ENCODE measurements around the gene LRP6. TPM values are rescaled to one million over a fixed set of nuclear protein-coding genes. Genes with fewer than 3 reads are reported as not detected.
"Not testable (repeated sequence)": the region's sequence is repeated elsewhere in the genome, so short reads cannot be mapped to it uniquely, and the experiment has no call there.

The LRP6 gene
- total RNA-seq, 1 experiment from 2014 or later: 28.1 TPM

DNA sequence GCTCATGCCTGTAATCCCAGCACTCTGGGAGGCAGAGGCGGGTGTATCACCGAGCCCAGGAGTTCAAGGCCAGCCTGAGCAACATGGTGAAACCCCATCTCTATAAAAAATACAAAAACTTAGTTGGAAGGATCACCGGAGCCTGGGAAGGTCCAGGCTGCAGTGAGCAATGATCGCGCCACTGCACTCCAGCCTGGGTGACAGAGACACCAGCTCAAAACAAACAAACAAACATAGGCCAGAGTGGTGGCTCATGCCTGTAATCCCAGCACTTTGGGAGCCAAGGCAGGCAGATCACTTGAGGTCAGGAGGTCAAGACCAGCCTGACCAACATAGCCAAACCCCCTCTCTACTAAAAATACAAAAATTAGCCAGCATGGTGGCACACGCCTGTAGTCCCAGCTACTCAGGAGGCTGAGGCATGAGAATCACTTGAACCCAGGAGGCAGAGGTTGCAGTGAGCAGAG lies 10.5 kb downstream of the LRP6 start:
- H3K9ac ChIP-seq (ENCODE audit: low read length); BruUV-seq (replicated peaks); H4K20me1 ChIP-seq (ENCODE audit: insufficient read depth); H3K4me2 ChIP-seq (ENCODE audit: low read length); H3K36me3 ChIP-seq (ENCODE audit: control insufficient read depth in 1 of 2, insufficient read depth in 2 of 2, low read length in 2 of 2); H3K9me2 ChIP-seq (ENCODE audit: insufficient read depth); RAD21 ChIA-PET (ENCODE audit: low non-redundant PET in 1 of 2, low total read pairs in 2 of 2, uncharacterized antibody in 2 of 2, unreplicated experiment in 2 of 2); H2AFZ ChIP-seq (ENCODE audit: low read depth, low read length, poor library complexity, severe bottlenecking); H3K4me3 ChIP-seq (replicated peaks in 1 of 2; ENCODE audit: low read depth in 1 of 2, low read length in 2 of 2); intact Hi-C loops (cut with micrococcal nuclease); H3K9me3 ChIP-seq (ENCODE audit: control insufficient read depth in 1 of 2, insufficient read depth in 1 of 2, low read depth in 1 of 2, low read length in 2 of 2); H3K27me3 ChIP-seq (ENCODE audit: insufficient read depth, low read length); H3K27ac ChIP-seq (ENCODE audit: low read depth, low read length); H3K4me1 ChIP-seq (ENCODE audit: control insufficient read depth in 1 of 2, insufficient read depth in 2 of 2, low read length in 2 of 2); CTCF ChIA-PET; POLR2A ChIA-PET; ATAC-seq; DNase-seq (ENCODE audit: low read depth, low spot score): not testable (repeated sequence)
- H3K79me2 ChIP-seq (ENCODE audit: insufficient read depth, low read length): peaks cover 69% of the 10 kb centered on the region

- intact Hi-C loops (cut with micrococcal nuclease): no loop called here
- H3K4me1 ChIP-seq (ENCODE audit: control insufficient read depth in 1 of 2, insufficient read depth in 2 of 2, low read length in 2 of 2): no peaks in the 10 kb centered on the region
- DNase-seq (ENCODE audit: low read depth, low spot score): no peak
- no peak for ATAC-seq
- CTCF ChIA-PET: no interaction called here
- BruUV-seq (replicated peaks): no TSS peak
- POLR2A ChIA-PET: no interaction called here
- no peak overlapping the region for H3K4me2 ChIP-seq (ENCODE audit: low read length)
- H3K4me3 ChIP-seq (replicated peaks in 1 of 2; ENCODE audit: low read depth in 1 of 2, low read length in 2 of 2): no peak overlapping the region
- no peaks in the 10 kb centered on the region for H3K9me3 ChIP-seq (ENCODE audit: control insufficient read depth in 1 of 2, insufficient read depth in 1 of 2, low read depth in 1 of 2, low read length in 2 of 2)
- H3K27me3 ChIP-seq (ENCODE audit: insufficient read depth, low read length): no peaks in the 10 kb centered on the region
- peaks cover 51% of the 10 kb centered on the region for H3K79me2 ChIP-seq (ENCODE audit: insufficient read depth, low read length)
- no peak overlapping the region for H3K9ac ChIP-seq (ENCODE audit: low read length)
- H3K36me3 ChIP-seq (ENCODE audit: control insufficient read depth in 1 of 2, insufficient read depth in 2 of 2, low read length in 2 of 2): no peaks in the 10 kb centered on the region
- H2AFZ ChIP-seq (ENCODE audit: low read depth, low read length, poor library complexity, severe bottlenecking): no peak overlapping the region
- no peaks in the 10 kb centered on the region for H4K20me1 ChIP-seq (ENCODE audit: insufficient read depth)
- no peaks in the 10 kb centered on the region for H3K9me2 ChIP-seq (ENCODE audit: insufficient read depth)
- TF ChIP-seq EZH2 (IDR thresholded peaks at IDR 0.05) (no peak), RAD21 (IDR thresholded peaks at IDR 0.05; ENCODE audit: low read depth) (no peak), SRF (IDR thresholded peaks at IDR 0.05; ENCODE audit: low read depth) (no peak), EGR1 (IDR thresholded peaks at IDR 0.05; ENCODE audit: low read depth) (no peak), ZFX (IDR thresholded peaks at IDR 0.05) (no peak), JUND (IDR thresholded peaks at IDR 0.05) (no peak)
- TF ChIP-seq, protein P1, sequence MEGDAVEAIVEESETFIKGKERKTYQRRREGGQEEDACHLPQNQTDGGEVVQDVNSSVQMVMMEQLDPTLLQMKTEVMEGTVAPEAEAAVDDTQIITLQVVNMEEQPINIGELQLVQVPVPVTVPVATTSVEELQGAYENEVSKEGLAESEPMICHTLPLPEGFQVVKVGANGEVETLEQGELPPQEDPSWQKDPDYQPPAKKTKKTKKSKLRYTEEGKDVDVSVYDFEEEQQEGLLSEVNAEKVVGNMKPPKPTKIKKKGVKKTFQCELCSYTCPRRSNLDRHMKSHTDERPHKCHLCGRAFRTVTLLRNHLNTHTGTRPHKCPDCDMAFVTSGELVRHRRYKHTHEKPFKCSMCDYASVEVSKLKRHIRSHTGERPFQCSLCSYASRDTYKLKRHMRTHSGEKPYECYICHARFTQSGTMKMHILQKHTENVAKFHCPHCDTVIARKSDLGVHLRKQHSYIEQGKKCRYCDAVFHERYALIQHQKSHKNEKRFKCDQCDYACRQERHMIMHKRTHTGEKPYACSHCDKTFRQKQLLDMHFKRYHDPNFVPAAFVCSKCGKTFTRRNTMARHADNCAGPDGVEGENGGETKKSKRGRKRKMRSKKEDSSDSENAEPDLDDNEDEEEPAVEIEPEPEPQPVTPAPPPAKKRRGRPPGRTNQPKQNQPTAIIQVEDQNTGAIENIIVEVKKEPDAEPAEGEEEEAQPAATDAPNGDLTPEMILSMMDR (IDR thresholded peaks at IDR 0.05 in 2 of 3, conservative IDR thresholded peaks at IDR 0.05 in 1 of 3; ENCODE audit: borderline replicate concordance in 1 of 3, insufficient read depth in 1 of 3, low read depth in 2 of 3, low read length in 2 of 3): no peak
- RAD21 ChIA-PET (ENCODE audit: low non-redundant PET in 1 of 2, low total read pairs in 2 of 2, uncharacterized antibody in 2 of 2, unreplicated experiment in 2 of 2): no interaction called here
- no peak overlapping the region for H3K27ac ChIP-seq (ENCODE audit: low read depth, low read length)
Measured at GRCh38 chr12:12254553-12254952, 12.3 kb downstream of the LRP6 start.

All from HCT116 (cell line).